H9 (cell line): ENCODE measurements around the gene PXDN. TPM values are rescaled to one million over a fixed set of nuclear protein-coding genes. Genes with fewer than 3 reads are reported as not detected.

Source experiments
- DNase-seq: peaks from one replicate; pipeline ENCODE4 v3.0.0-alpha.2; 2017
- H2AFZ ChIP-seq: one replicate; pipeline ENCODE4 v1.6.1; 2013; ENCODE audit warnings: mild to moderate bottlenecking, low read length, control low read depth, moderate library complexity
- H2AK5ac ChIP-seq: 2 replicates; pipeline ENCODE4 v1.6.1; 2013; ENCODE audit warnings: low read length, control low read depth, mixed read lengths; ENCODE audit not compliant: insufficient read length
- H2BK120ac ChIP-seq: one replicate; pipeline ENCODE4 v1.6.1; 2013; ENCODE audit warnings: low read depth, mild to moderate bottlenecking, low read length, control low read depth, inconsistent platforms; ENCODE audit not compliant: poor library complexity, severe bottlenecking
- H2BK12ac ChIP-seq: 2 replicates; pipeline ENCODE4 v1.6.1; 2013; ENCODE audit warnings: low read length, control low read depth, mixed read lengths, low read depth; ENCODE audit not compliant: insufficient read length
- H2BK15ac ChIP-seq: 2 replicates; pipeline ENCODE4 v1.6.1; 2013; ENCODE audit warnings: low read depth, low read length, control low read depth
- H2BK20ac ChIP-seq: one replicate; pipeline ENCODE4 v1.6.1; 2013; ENCODE audit warnings: low read depth, mild to moderate bottlenecking, low read length, control low read depth, inconsistent platforms; ENCODE audit not compliant: poor library complexity, severe bottlenecking
- H2BK5ac ChIP-seq: 2 replicates; pipeline ENCODE4 v1.6.1; 2013; ENCODE audit warnings: low read length, control low read depth, mixed read lengths; ENCODE audit not compliant: insufficient read length
- H3K14ac ChIP-seq: 2 replicates; pipeline ENCODE4 v1.6.1; 2013; ENCODE audit warnings: low read length, control low read depth; ENCODE audit not compliant: insufficient read depth
- H3K18ac ChIP-seq: 2 replicates; pipeline ENCODE4 v1.6.1; 2013; ENCODE audit warnings: low read depth, mild to moderate bottlenecking, mixed read lengths, low read length, control low read depth; ENCODE audit not compliant: insufficient read length
- H3K23ac ChIP-seq: 2 replicates; pipeline ENCODE4 v1.6.1; 2013; ENCODE audit warnings: low read length, control low read depth, mixed read lengths, low read depth; ENCODE audit not compliant: insufficient read length
- H3K23me2 ChIP-seq: 2 replicates; pipeline ENCODE4 v1.6.1; 2013; ENCODE audit warnings: low read depth, mild to moderate bottlenecking, mixed read lengths, low read length, control low read depth; ENCODE audit not compliant: insufficient read length, poor library complexity, severe bottlenecking
- H3K27ac ChIP-seq: 2 replicates; pipeline ENCODE4 v1.5.1; 2013; ENCODE audit warnings: low read length, control low read depth, mixed read lengths, low read depth; ENCODE audit not compliant: insufficient read length
- H3K27me3 ChIP-seq: 2 replicates; pipeline ENCODE4 v1.6.1; 2013; ENCODE audit warnings: low read length, control low read depth, inconsistent platforms; ENCODE audit not compliant: insufficient read depth
- H3K4ac ChIP-seq: 2 replicates; pipeline ENCODE4 v1.6.1; 2013; ENCODE audit warnings: low read depth, mild to moderate bottlenecking, control low read depth, inconsistent platforms, low read length, moderate library complexity
- H3K4me1 ChIP-seq: 2 replicates; pipeline ENCODE4 v1.6.1; 2013; ENCODE audit warnings: low read length, control low read depth, inconsistent platforms; ENCODE audit not compliant: insufficient read depth
- H3K4me2 ChIP-seq: 2 replicates; pipeline ENCODE4 v1.6.1; 2013; ENCODE audit warnings: low read length, control low read depth, mixed read lengths; ENCODE audit not compliant: insufficient read length, insufficient read depth
- H3K56ac ChIP-seq: 2 replicates; pipeline ENCODE4 v1.6.1; 2013; ENCODE audit warnings: low read depth, mild to moderate bottlenecking, mixed read lengths, low read length, control low read depth; ENCODE audit not compliant: insufficient read length
- H3K79me1 ChIP-seq: 2 replicates; pipeline ENCODE4 v1.6.1; 2013; ENCODE audit warnings: low read depth, mild to moderate bottlenecking, moderate library complexity, low read length, control low read depth, inconsistent platforms; ENCODE audit not compliant: insufficient read depth, poor library complexity, severe bottlenecking
- H3K79me2 ChIP-seq: 2 replicates; pipeline ENCODE4 v1.6.1; 2013; ENCODE audit warnings: low read length, control low read depth, inconsistent platforms; ENCODE audit not compliant: insufficient read depth
- H3K9ac ChIP-seq: 2 replicates; pipeline ENCODE4 v1.6.1; 2013; ENCODE audit warnings: low read length, control low read depth, mixed read lengths; ENCODE audit not compliant: insufficient read length; ENCODE audit errors: extremely low read depth
- H3K9me3 ChIP-seq: one replicate; pipeline ENCODE4 v1.6.1; 2013; ENCODE audit warnings: low read depth, low read length, inconsistent platforms; ENCODE audit not compliant: control insufficient read depth
- H3T11ph ChIP-seq: one replicate; pipeline ENCODE4 v1.6.1; 2013; ENCODE audit warnings: mild to moderate bottlenecking, low read length, control low read depth, inconsistent platforms
- H4K20me1 ChIP-seq: one replicate; pipeline ENCODE4 v1.6.1; 2013; ENCODE audit not compliant: control insufficient read depth, insufficient read length, insufficient read depth
- H4K5ac ChIP-seq: 2 replicates; pipeline ENCODE4 v1.6.1; 2013; ENCODE audit warnings: low read depth, mild to moderate bottlenecking, mixed read lengths, low read length, control low read depth; ENCODE audit not compliant: insufficient read length
- H4K8ac ChIP-seq: replicated peaks from 2 replicates; pipeline ENCODE4 v1.6.1; 2013; ENCODE audit warnings: low read length, control low read depth, mixed read lengths, low read depth; ENCODE audit not compliant: insufficient read length
- H4K91ac ChIP-seq: 2 replicates; pipeline ENCODE4 v1.6.1; 2013; ENCODE audit warnings: low read depth, mild to moderate bottlenecking, moderate library complexity, mixed read lengths, low read length, control low read depth; ENCODE audit not compliant: insufficient read length
- H3K27ac Mint-ChIP-seq, 3 experiments: 2 replicates in 2 of 3; 3 replicates in 1 of 3; pipeline ENCODE4 v1.8.0; 2020 to 2021; ENCODE audit warnings: mixed read lengths in 3 of 3, mild to moderate bottlenecking in 1 of 3, moderate library complexity in 1 of 3
- H3K27me3 Mint-ChIP-seq: 2 replicates; pipeline ENCODE4 v1.8.0; 2021; ENCODE audit warnings: low read depth, mild to moderate bottlenecking, moderate library complexity, mixed read lengths
- H3K36me3 Mint-ChIP-seq, 3 experiments: 2 replicates in 2 of 3; 3 replicates in 1 of 3; pipeline ENCODE4 v1.8.0; 2020 to 2021; ENCODE audit warnings: low read depth in 3 of 3, mixed read lengths in 3 of 3; ENCODE audit not compliant: insufficient read depth in 1 of 3
- H3K4me1 Mint-ChIP-seq, 2 experiments: 2 replicates each; pipeline ENCODE4 v1.8.0; 2020; ENCODE audit warnings: mixed read lengths in 2 of 2
- H3K4me3 Mint-ChIP-seq, 2 experiments: 2 replicates in 1 of 2; 3 replicates in 1 of 2; pipeline ENCODE4 v1.8.0; 2020 to 2021; ENCODE audit warnings: mild to moderate bottlenecking in 2 of 2, mixed read lengths in 2 of 2, moderate library complexity in 1 of 2
- H3K9me3 Mint-ChIP-seq, 2 experiments: 2 replicates in 1 of 2; 3 replicates in 1 of 2; pipeline ENCODE4 v1.8.0; 2020; ENCODE audit warnings: mild to moderate bottlenecking in 2 of 2, mixed read lengths in 2 of 2, moderate library complexity in 1 of 2
- CTCF ChIP-seq: fragments of 200-600 bp; sonication (generic); conservative IDR thresholded peaks from 3 replicates; pipeline ENCODE4 v1.8.0; 2021; ENCODE audit warnings: antibody characterized with exemption, mild to moderate bottlenecking
- WGBS: extraction: QIAGEN DNeasy Blood & Tissue Kit; methylation state at CpG from one replicate; pipeline ENCODE4 v1.1.7; 2013; ENCODE audit warnings: missing lambda C conversion rate, low lambda C conversion rate, mixed read lengths; ENCODE audit not compliant: insufficient read length; ENCODE audit errors: extremely low coverage; 5-methylcytosine and 5-hydroxymethylcytosine counted together
- total RNA-seq: library from RNA; stranded (reverse); gene quantifications from 2 replicates; pipeline ENCODE4 v1.2.1, GENCODE V29; 2021

The PXDN gene
- total RNA-seq, 1 experiment from 2014 or later, result 146 TPM

- H3K27ac Mint-ChIP-seq, result peak overlapping the region in 2 of 3 experiments; percentile 38 to 76; a peak in 3 of 7 replicates
- H3K4me2 ChIP-seq, result no peak overlapping the region
- peaks cover 30 to 32% (median 31%) of the 10 kb centered on the region in 3 experiments for H3K36me3 Mint-ChIP-seq
Measured at GRCh38 chr2:1623906-1624445, 120.3 kb downstream of the PXDN start.

More at GRCh38 chr2:1623906-1624445, 120.3 kb downstream of the PXDN start:
- no CpG with 5 or more reads among the region's 16 CpGs for WGBS
- DNase-seq, result no peak
- Histone ChIP-seq H3K56ac (no peak overlapping the region), H3K79me2 (no peaks in the 10 kb centered on the region), H2BK120ac (no peak overlapping the region), H3K4me1 (peaks cover 12% of the 10 kb centered on the region), H3K27ac (no peak overlapping the region), H4K5ac (no peak overlapping the region), H4K20me1 (no peaks in the 10 kb centered on the region), H3K27me3 (no peaks in the 10 kb centered on the region), H3K14ac (no peak overlapping the region; the same call in 1 of the 2 replicates), H2AK5ac (no peak overlapping the region), H3K23ac (no peak overlapping the region), H2BK15ac (no peak overlapping the region), H2BK12ac (no peak overlapping the region), H2AFZ (no peak overlapping the region), H3K79me1 (no peaks in the 10 kb centered on the region), H3K9me3 (no peaks in the 10 kb centered on the region), H3K9ac (no peak overlapping the region), H3T11ph (no peak overlapping the region), H4K91ac (no peak overlapping the region), H2BK5ac (no peak overlapping the region), H2BK20ac (no peak overlapping the region), H3K18ac (no peak overlapping the region), H4K8ac (no peak overlapping the region), H3K23me2 (peaks cover 5% of the 10 kb centered on the region), H3K4ac (no peak overlapping the region)
- no peak for TF ChIP-seq CTCF
- peaks cover 3 to 9% of the 10 kb centered on the region in 2 experiments; a peak in 3 of 5 replicates for H3K9me3 Mint-ChIP-seq
- no peaks in the 10 kb centered on the region; the same call in 1 of the 2 replicates for H3K27me3 Mint-ChIP-seq
- H3K4me1 Mint-ChIP-seq, result peaks cover 44 to 46% of the 10 kb centered on the region in 2 experiments
- H3K4me3 Mint-ChIP-seq, result no peak overlapping the region
